K562 (cell line): ENCODE measurements around the gene SLC20A1. TPM values are rescaled to one million over a fixed set of nuclear protein-coding genes. Genes with fewer than 3 reads are reported as not detected.

Experiments used
- ATAC-seq: fragments of 200-7000 bp; cut with Tn5 transposase; 3 replicates; pipeline ENCODE4 v1.9.1; 2020; ENCODE audit warnings: moderate library complexity
- BruUV-seq: library from RNA; stranded (reverse); fragments of 400-500 nt; replicated peaks from 2 replicates; lab custom pipeline; 2021; lab: Mats Ljungman, UMichigan
- CTCF ChIA-PET: fragments of 300-600 bp; formaldehyde crosslinking; extraction: SDS; loops from one replicate; lab custom pipeline; 2021; ENCODE audit warnings: low intra/inter-chr PET ratio; lab: Yijun Ruan, JAX
- POLR2A ChIA-PET: fragments of 300-600, 350-650 bp; sonication (Branson Sonifier 250); formaldehyde crosslinking; extraction: SDS; loops from one replicate; lab custom pipeline; 2021; ENCODE audit warnings: antibody characterized with exemption, inconsistent platforms; lab: Yijun Ruan, JAX
- DNase-seq, 4 experiments: peaks; one replicate each; pipeline versions ENCODE4 v3.0.0 to v3.0.0-alpha.2; 2011 to 2018; ENCODE audit warnings: low spot score in 3 of 4, mixed read lengths in 3 of 4; ENCODE audit errors: extremely low read depth in 1 of 4
- FAIRE-seq: peaks from 2 replicates; lab custom pipeline; 2011; peaks lifted over from hg19 to GRCh38; lab: Jason Lieb, UNC
- H2AFZ ChIP-seq: 2 replicates; pipeline ENCODE4 v1.6.0; 2011; ENCODE audit warnings: low read depth, low read length, control low read depth, inconsistent platforms
- H3K27ac ChIP-seq: fragments of 200-600 bp; 3 replicates; pipeline ENCODE4 v1.8.0; 2011; ENCODE audit warnings: low read depth, mild to moderate bottlenecking, control low read depth, inconsistent platforms, low read length, moderate library complexity, mixed read lengths; ENCODE audit errors: extremely low read depth
- H3K27me3 ChIP-seq, 2 experiments: fragments of 300-600 bp in 1 of 2; 2 replicates in 1 of 2; 3 replicates in 1 of 2; pipeline versions ENCODE4 v1.6.0 to v1.8.0; 2011; ENCODE audit warnings: inconsistent platforms in 2 of 2, low read length in 2 of 2, mild to moderate bottlenecking in 1 of 2, mixed read lengths in 1 of 2, moderate library complexity in 1 of 2; ENCODE audit not compliant: control insufficient read depth in 2 of 2, insufficient read depth in 2 of 2
- H3K36me3 ChIP-seq: fragments of 300-600 bp; 3 replicates; pipeline ENCODE4 v1.8.0; 2011; ENCODE audit warnings: mild to moderate bottlenecking, low read length, inconsistent platforms; ENCODE audit not compliant: control insufficient read depth, insufficient read depth
- H3K4me1 ChIP-seq, 2 experiments: fragments of 200-600 bp in 1 of 2; replicated peaks in 1 of 2; 2 replicates in 1 of 2; 3 replicates in 1 of 2; pipeline versions ENCODE4 v1.5.1 to v1.8.0; 2011; ENCODE audit warnings: inconsistent platforms in 2 of 2, low read length in 2 of 2, mild to moderate bottlenecking in 1 of 2, mixed read lengths in 1 of 2, moderate library complexity in 1 of 2; ENCODE audit not compliant: control insufficient read depth in 2 of 2, insufficient read depth in 2 of 2
- H3K4me2 ChIP-seq: 2 replicates; pipeline ENCODE4 v1.6.1; 2011; ENCODE audit warnings: low read length, control low read depth, inconsistent platforms, mixed read lengths; ENCODE audit not compliant: insufficient read depth
- H3K4me3 ChIP-seq: fragments of 200-600 bp; sonication (generic), shearing (Covaris generic); 2 replicates; pipeline ENCODE4 v1.5.1; 2016; ENCODE audit warnings: control low read depth, inconsistent platforms
- H3K79me2 ChIP-seq: fragments of 200-600 bp; 3 replicates; pipeline ENCODE4 v1.8.0; 2011; ENCODE audit warnings: low read length, inconsistent platforms; ENCODE audit not compliant: control insufficient read depth, insufficient read depth
- H3K9ac ChIP-seq, 2 experiments: 2 replicates each; pipeline versions ENCODE4 v1.6.0 to v1.6.1; 2011; ENCODE audit warnings: low read depth in 2 of 2, low read length in 2 of 2, control low read depth in 1 of 2, inconsistent platforms in 1 of 2, mild to moderate bottlenecking in 1 of 2, mixed read lengths in 1 of 2; ENCODE audit not compliant: insufficient read depth in 1 of 2
- H3K9me1 ChIP-seq: one replicate; pipeline ENCODE4 v1.6.0; 2011; ENCODE audit warnings: inconsistent platforms, mild to moderate bottlenecking, low read length, moderate library complexity; ENCODE audit not compliant: control insufficient read depth, insufficient read depth
- H3K9me3 ChIP-seq: replicated peaks from 2 replicates; pipeline ENCODE4 v1.5.1; 2011; ENCODE audit warnings: low read depth, low read length, inconsistent platforms; ENCODE audit not compliant: control insufficient read depth, insufficient read depth
- H4K20me1 ChIP-seq: replicated peaks from 2 replicates; pipeline ENCODE4 v1.6.1; 2011; ENCODE audit warnings: low read length, inconsistent platforms, mixed read lengths; ENCODE audit not compliant: control insufficient read depth, insufficient read depth
- HLTF ChIP-seq: fragments of 450-650 bp; IDR thresholded peaks from 2 replicates; pipeline ENCODE4 v1.6.1; 2016
- MEIS2 ChIP-seq: fragments of 450-650 bp; IDR thresholded peaks from 2 replicates; pipeline ENCODE4 v1.6.1; 2014; ENCODE audit warnings: mild to moderate bottlenecking; ENCODE audit not compliant: partially characterized antibody
- NFIC ChIP-seq: fragments of 450-650 bp; IDR thresholded peaks from 2 replicates; pipeline ENCODE4 v1.6.1; 2017; ENCODE audit warnings: mild to moderate bottlenecking, inconsistent platforms
- SMARCA4 ChIP-seq: fragments of 450-650 bp; IDR thresholded peaks from 2 replicates; pipeline ENCODE4 v1.6.1; 2016
- SMARCE1 ChIP-seq: fragments of 450-650 bp; IDR thresholded peaks from 2 replicates; pipeline ENCODE4 v1.7.1; 2016; ENCODE audit warnings: mild to moderate bottlenecking
- ZNF316 ChIP-seq: fragments of 450-650 bp; IDR thresholded peaks from 2 replicates; pipeline ENCODE4 v1.6.1; 2016
- WGBS: fragments of 100-300 bp; shearing (Covaris generic); methylation state at CpG from one replicate; pipeline ENCODE4 v1.1.6; 2016; ENCODE audit warnings: low coverage, mixed read lengths; ENCODE audit not compliant: insufficient coverage; ENCODE audit errors: missing lambda C conversion rate; 5-methylcytosine and 5-hydroxymethylcytosine counted together
- in situ Hi-C: fragments of 300-500 bp; cut with MboI; formaldehyde crosslinking; loops from 4 replicates; pipeline ENCODE4 v1.15.0; 2018; ENCODE audit warnings: inconsistent platforms, mixed read lengths
- intact Hi-C: fragments of 100-400 bp; cut with micrococcal nuclease; formaldehyde crosslinking; loops from 2 replicates; pipeline ENCODE4 v1.14.2; 2022
- polyA plus RNA-seq, 8 experiments: library from polyadenylated mRNA; depleted of rRNA in 4 of 8; stranded (reverse) in 5 of 8; unstranded in 3 of 8; fragments of >200 nt; fragmentation: Nextera tagmentation in 2 of 8; fragmentation: Illumina TruSeq in 1 of 8; extraction: Ambion mirVana in 2 of 8; extraction: Trizol in 1 of 8; gene quantifications; 2 replicates each; pipeline versions ENCODE4 v1.2.1 to v1.2.3, GENCODE V29; 2011 to 2014; ENCODE audit warnings: inconsistent platforms in 1 of 8, missing spikeins in 1 of 8
- total RNA-seq, 7 experiments: library from RNA; depleted of rRNA in 6 of 7; stranded (reverse); fragments of >200 nt in 6 of 7; fragmentation: Illumina TruSeq in 2 of 7; extraction: Trizol in 2 of 7; gene quantifications; 2 replicates each; pipeline versions ENCODE4 v1.2.1 to v1.2.3, GENCODE V29; 2011 to 2021; ENCODE audit warnings: low replicate concordance in 1 of 7
- TF ChIP-seq, protein P1 (sequence below), 2 experiments: fragments of 200-800 bp in 1 of 2; sonication (Bioruptor generic) in 1 of 2; sonication (generic) in 1 of 2; formaldehyde crosslinking in 1 of 2; IDR thresholded peaks in 1 of 2; conservative IDR thresholded peaks in 1 of 2; 2 replicates each; pipeline versions ENCODE4 v1.5.0 to v1.6.1; 2016 to 2020; ENCODE audit warnings: missing compliant biosample characterization in 1 of 2, missing genetic modification characterization in 1 of 2, missing genetic modification reagents in 1 of 2
- TF ChIP-seq, protein P2 (sequence below), 2 experiments: fragments of 450-650 bp in 1 of 2; sonication (generic) in 1 of 2; formaldehyde crosslinking in 1 of 2; IDR thresholded peaks in 1 of 2; conservative IDR thresholded peaks in 1 of 2; 2 replicates each; pipeline versions ENCODE4 v1.6.1 to v1.8.1; 2016 to 2023; ENCODE audit warnings: mild to moderate bottlenecking in 2 of 2, moderate library complexity in 2 of 2, inconsistent platforms in 1 of 2, missing genetic modification reagents in 1 of 2
- TF ChIP-seq, protein P3 (sequence below), 3 experiments: fragments of 200-800 bp in 1 of 3; fragments of 250-450 bp in 1 of 3; fragments of 450-650 bp in 1 of 3; sonication (Bioruptor Pico) in 1 of 3; sonication (Bioruptor generic) in 1 of 3; formaldehyde crosslinking in 1 of 3; IDR thresholded peaks; 2 replicates each; pipeline versions ENCODE4 v1.6.1 to v1.8.0; 2016 to 2022; ENCODE audit warnings: mild to moderate bottlenecking in 2 of 3, missing genetic modification characterization in 2 of 3, missing compliant biosample characterization in 1 of 3, moderate library complexity in 1 of 3
- TF ChIP-seq, protein P4 (sequence below): fragments of 450-650 bp; formaldehyde crosslinking; IDR thresholded peaks from 2 replicates; pipeline ENCODE4 v1.4.0; 2020; ENCODE audit warnings: mild to moderate bottlenecking, mixed read lengths

The SLC20A1 gene
- total and polyA plus RNA-seq, 9 of the 15 experiments (the other 6 are each of a cell fraction or from before 2014, with no cell fraction given): 53.8 to 150 (median 74.7) TPM

DNA sequence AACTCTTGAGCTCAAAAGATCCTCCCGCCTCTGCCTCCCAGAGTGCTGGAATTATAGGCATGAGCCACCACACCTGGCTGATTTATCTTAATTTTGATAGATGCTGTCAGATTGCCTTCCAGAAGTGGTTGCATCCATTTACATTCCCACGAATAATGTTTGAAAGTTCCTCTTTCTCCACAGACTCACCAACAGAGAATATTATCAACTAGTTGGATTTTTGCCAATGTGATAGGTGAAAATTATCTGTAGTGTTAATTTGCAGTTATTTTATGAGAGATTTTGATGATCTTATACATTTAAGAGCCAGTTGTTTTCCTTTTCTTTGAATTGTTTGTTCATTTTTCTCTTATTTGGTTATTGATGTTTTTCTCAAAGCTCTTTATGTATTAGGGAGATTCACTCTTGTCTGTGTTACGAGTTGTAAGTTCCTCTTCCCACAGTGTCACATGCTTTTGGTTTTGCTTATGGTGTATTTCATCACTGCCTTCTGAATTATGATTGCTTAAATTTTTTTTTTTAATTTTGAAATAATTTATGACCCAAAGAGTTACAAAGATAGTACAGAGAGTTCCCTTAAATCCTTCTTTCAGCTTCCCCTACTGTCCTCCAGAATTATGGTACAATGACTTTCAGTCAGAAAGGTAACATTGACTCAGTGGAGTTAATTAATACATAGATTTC lies 54.4 kb downstream of the SLC20A1 start:
- Histone ChIP-seq H3K36me3 (no peaks in the 10 kb centered on the region), H3K9me1 (no peaks in the 10 kb centered on the region), H3K79me2 (no peaks in the 10 kb centered on the region), H3K9ac (no peak overlapping the region; a peak in 1 of 4 replicates), H2AFZ (peak overlapping the region; percentile 60), H3K4me1 (peaks cover 0 to 29% of the 10 kb centered on the region in 2 experiments), H3K4me2 (no peak overlapping the region), H3K27me3 (no peaks in the 10 kb centered on the region), H4K20me1 (no peaks in the 10 kb centered on the region), H3K9me3 (no peaks in the 10 kb centered on the region), H3K27ac (no peak overlapping the region), H3K4me3 (no peak overlapping the region)
- in situ Hi-C loops: no loop called here
- FAIRE-seq (no peak), ATAC-seq (no peak), DNase-seq (no peak)
- POLR2A ChIA-PET: interaction anchor here (0.7 to 1.6 kb wide), 4 partner anchors 12 to 58 kb away, joined by 3 to 5 read pairs (median 4); no protein-coding TSS in a partner anchor
- intact Hi-C loops: no loop called here
- CTCF ChIA-PET: no interaction called here
- BruUV-seq: no TSS peak
- WGBS: 39% methylated on average over 3 of the region's 3 CpGs
- TF ChIP-seq MEIS2: peak; percentile 36
- TF ChIP-seq, protein P1, sequence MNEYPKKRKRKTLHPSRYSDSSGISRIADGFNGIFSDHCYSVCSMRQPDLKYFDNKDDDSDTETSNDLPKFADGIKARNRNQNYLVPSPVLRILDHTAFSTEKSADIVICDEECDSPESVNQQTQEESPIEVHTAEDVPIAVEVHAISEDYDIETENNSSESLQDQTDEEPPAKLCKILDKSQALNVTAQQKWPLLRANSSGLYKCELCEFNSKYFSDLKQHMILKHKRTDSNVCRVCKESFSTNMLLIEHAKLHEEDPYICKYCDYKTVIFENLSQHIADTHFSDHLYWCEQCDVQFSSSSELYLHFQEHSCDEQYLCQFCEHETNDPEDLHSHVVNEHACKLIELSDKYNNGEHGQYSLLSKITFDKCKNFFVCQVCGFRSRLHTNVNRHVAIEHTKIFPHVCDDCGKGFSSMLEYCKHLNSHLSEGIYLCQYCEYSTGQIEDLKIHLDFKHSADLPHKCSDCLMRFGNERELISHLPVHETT (CRISPR knock-in tag; conservative IDR thresholded peaks at IDR 0.05 in 1 of 2, IDR thresholded peaks at IDR 0.05 in 1 of 2): no peak
- TF ChIP-seq, protein P2, sequence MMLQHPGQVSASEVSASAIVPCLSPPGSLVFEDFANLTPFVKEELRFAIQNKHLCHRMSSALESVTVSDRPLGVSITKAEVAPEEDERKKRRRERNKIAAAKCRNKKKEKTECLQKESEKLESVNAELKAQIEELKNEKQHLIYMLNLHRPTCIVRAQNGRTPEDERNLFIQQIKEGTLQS (IDR thresholded peaks at IDR 0.05): 0 out of 2 replicates have a peak, but pooled peaks have one; percentile 31
- TF ChIP-seq, protein P2 (CRISPR knock-in tag; conservative IDR thresholded peaks at IDR 0.05): no peak
- TF ChIP-seq SMARCA4: 0 out of 2 replicates have a peak, but pooled peaks have one; percentile 20
- peak; percentile 39; the same call in 1 of the 2 replicates for TF ChIP-seq SMARCE1
- no peak for TF ChIP-seq HLTF
- TF ChIP-seq, protein P3, sequence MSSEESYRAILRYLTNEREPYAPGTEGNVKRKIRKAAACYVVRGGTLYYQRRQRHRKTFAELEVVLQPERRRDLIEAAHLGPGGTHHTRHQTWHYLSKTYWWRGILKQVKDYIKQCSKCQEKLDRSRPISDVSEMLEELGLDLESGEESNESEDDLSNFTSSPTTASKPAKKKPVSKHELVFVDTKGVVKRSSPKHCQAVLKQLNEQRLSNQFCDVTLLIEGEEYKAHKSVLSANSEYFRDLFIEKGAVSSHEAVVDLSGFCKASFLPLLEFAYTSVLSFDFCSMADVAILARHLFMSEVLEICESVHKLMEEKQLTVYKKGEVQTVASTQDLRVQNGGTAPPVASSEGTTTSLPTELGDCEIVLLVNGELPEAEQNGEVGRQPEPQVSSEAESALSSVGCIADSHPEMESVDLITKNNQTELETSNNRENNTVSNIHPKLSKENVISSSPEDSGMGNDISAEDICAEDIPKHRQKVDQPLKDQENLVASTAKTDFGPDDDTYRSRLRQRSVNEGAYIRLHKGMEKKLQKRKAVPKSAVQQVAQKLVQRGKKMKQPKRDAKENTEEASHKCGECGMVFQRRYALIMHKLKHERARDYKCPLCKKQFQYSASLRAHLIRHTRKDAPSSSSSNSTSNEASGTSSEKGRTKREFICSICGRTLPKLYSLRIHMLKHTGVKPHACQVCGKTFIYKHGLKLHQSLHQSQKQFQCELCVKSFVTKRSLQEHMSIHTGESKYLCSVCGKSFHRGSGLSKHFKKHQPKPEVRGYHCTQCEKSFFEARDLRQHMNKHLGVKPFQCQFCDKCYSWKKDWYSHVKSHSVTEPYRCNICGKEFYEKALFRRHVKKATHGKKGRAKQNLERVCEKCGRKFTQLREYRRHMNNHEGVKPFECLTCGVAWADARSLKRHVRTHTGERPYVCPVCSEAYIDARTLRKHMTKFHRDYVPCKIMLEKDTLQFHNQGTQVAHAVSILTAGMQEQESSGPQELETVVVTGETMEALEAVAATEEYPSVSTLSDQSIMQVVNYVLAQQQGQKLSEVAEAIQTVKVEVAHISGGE (CRISPR knock-in tag; IDR thresholded peaks at IDR 0.05): no peak
- TF ChIP-seq, protein P4, sequence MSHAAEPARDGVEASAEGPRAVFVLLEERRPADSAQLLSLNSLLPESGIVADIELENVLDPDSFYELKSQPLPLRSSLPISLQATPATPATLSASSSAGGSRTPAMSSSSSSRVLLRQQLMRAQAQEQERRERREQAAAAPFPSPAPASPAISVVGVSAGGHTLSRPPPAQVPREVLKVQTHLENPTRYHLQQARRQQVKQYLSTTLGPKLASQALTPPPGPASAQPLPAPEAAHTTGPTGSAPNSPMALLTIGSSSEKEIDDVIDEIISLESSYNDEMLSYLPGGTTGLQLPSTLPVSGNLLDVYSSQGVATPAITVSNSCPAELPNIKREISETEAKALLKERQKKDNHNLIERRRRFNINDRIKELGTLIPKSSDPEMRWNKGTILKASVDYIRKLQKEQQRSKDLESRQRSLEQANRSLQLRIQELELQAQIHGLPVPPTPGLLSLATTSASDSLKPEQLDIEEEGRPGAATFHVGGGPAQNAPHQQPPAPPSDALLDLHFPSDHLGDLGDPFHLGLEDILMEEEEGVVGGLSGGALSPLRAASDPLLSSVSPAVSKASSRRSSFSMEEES (CRISPR knock-in tag): peak; percentile 7; the same call in 1 of the 2 replicates
- TF ChIP-seq NFIC: peak; percentile 79
- TF ChIP-seq ZNF316: no peak
